Measurements from ENCODE around the gene BPGM. TPM values are rescaled to one million over a fixed set of nuclear protein-coding genes. Genes with fewer than 3 reads are reported as not detected.
A peak's percentile ranks its signal among the peaks of the same experiment; 100 is the strongest.

BPGM gene
- polyA plus RNA-seq, 1 of the 3 experiments (the other 2 are of a cell fraction), result 12.4 TPM

- no peak for TF ChIP-seq FOXM1 (IDR thresholded peaks at IDR 0.05; ENCODE audit: low read depth)
Measured at GRCh38 chr7:134616611-134617010, 30.0 kb upstream of the BPGM start (continued).

- ChIA-PET POLR2A (no interaction called here), CTCF (interaction anchor here (0.9 to 5.8 kb wide), 6 partner anchors 10 to 325 kb away, joined by 3 to 43 read pairs (median 15); no protein-coding TSS in a partner anchor)
- TF ChIP-seq IRF3 (IDR thresholded peaks at IDR 0.05; ENCODE audit: low read depth, low read length) (no peak), EP300 (IDR thresholded peaks at IDR 0.05; ENCODE audit: borderline replicate concordance in 1 of 2, low read depth in 1 of 2, low read length in 1 of 2) (peak in 1 of 2 experiments; percentile 66; a peak in 2 of 4 replicates), POLR2AphosphoS5 (IDR thresholded peaks at IDR 0.05; ENCODE audit: low read depth, low read length) (peak; percentile 38; the same call in 1 of the 2 replicates), JUND (IDR thresholded peaks at IDR 0.05) (peak; percentile 71), NFIC (IDR thresholded peaks at IDR 0.05; ENCODE audit: borderline replicate concordance) (peak; percentile 22; the same call in 1 of the 2 replicates), PBX3 (IDR thresholded peaks at IDR 0.05) (peak; percentile 76), FOSL2 (IDR thresholded peaks at IDR 0.05; ENCODE audit: borderline replicate concordance, low read depth) (peak; percentile 85), TCF12 (IDR thresholded peaks at IDR 0.05) (peak; percentile 88), SIN3A (IDR thresholded peaks at IDR 0.05; ENCODE audit: borderline replicate concordance, low read depth, low read length) (no peak)
- Histone ChIP-seq H2AFZ (ENCODE audit: low read depth) (no peak overlapping the region), H3K9me3 (no peaks in the 10 kb centered on the region), H3K9ac (peak overlapping the region; percentile 72), H3K27ac (ENCODE audit: low read depth in 2 of 2, low read length in 1 of 2) (peak overlapping the region in 1 of 2 experiments; percentile 99; a peak in 2 of 4 replicates), H3K79me2 (ENCODE audit: insufficient read depth) (no peaks in the 10 kb centered on the region), H3K27me3 (ENCODE audit: insufficient read depth) (no peaks in the 10 kb centered on the region), H3F3A (replicated peaks; ENCODE audit: insufficient read depth) (peaks cover 44% of the 10 kb centered on the region), H3K4me3 (ENCODE audit: low read depth in 2 of 2, low read length in 1 of 2) (0 out of 4 replicates have a peak overlapping the region, but pooled peaks of 1 of the 2 experiments have one; percentile 0), H3K36me3 (replicated peaks in 1 of 2; ENCODE audit: control insufficient read depth in 1 of 2, insufficient read depth in 2 of 2, low read length in 1 of 2) (no peaks in the 10 kb centered on the region), H3K4me2 (peak overlapping the region; percentile 59), H3K4me1 (ENCODE audit: control insufficient read depth in 1 of 2, insufficient read depth in 2 of 2, low read depth in 1 of 2, low read length in 1 of 2) (peaks cover 0 to 30% of the 10 kb centered on the region in 2 experiments; a peak in 1 of 4 replicates), H4K20me1 (ENCODE audit: insufficient read depth) (no peaks in the 10 kb centered on the region), H3K9me2 (no peaks in the 10 kb centered on the region)
- WGBS (ENCODE audit: low lambda C conversion rate), result 29% methylated on average over 5 of the region's 5 CpGs
- DNase-seq, result no peak
Measured at GRCh38 chr7:134618756-134619530, 27.7 kb upstream of the BPGM start.

GRCh38 chr7:134619627-134620331 is 26.9 kb upstream of the BPGM start:
- peak overlapping the region in 1 of 2 experiments; percentile 99; a peak in 2 of 4 replicates for H3K27ac ChIP-seq (ENCODE audit: low read depth in 2 of 2, low read length in 1 of 2)
- no peaks in the 10 kb centered on the region for H3K36me3 ChIP-seq (replicated peaks in 1 of 2; ENCODE audit: control insufficient read depth in 1 of 2, insufficient read depth in 2 of 2, low read length in 1 of 2)
- no peaks in the 10 kb centered on the region for H3K9me2 ChIP-seq
- H3F3A ChIP-seq (replicated peaks; ENCODE audit: insufficient read depth), result peaks cover 36% of the 10 kb centered on the region
- ChIA-PET CTCF (interaction anchor here (0.9 to 5.8 kb wide), 7 partner anchors 9 to 324 kb away, joined by 4 to 43 read pairs (median 10); no protein-coding TSS in a partner anchor), POLR2A (interaction anchor here (1.5 kb wide), 1 partner anchor 26 kb away, joined by 4 read pairs; the partner anchor contains the start of gene BPGM)
- TF ChIP-seq EP300 (IDR thresholded peaks at IDR 0.05; ENCODE audit: borderline replicate concordance in 1 of 2, low read depth in 1 of 2, low read length in 1 of 2), result peak in 1 of 2 experiments; percentile 48; a peak in 1 of 4 replicates
- TF ChIP-seq GATA2 (CRISPR knock-in tag; IDR thresholded peaks at IDR 0.05), result no peak
- peak; percentile 51 for TF ChIP-seq JUND (IDR thresholded peaks at IDR 0.05)
- TF ChIP-seq FOSL2 (IDR thresholded peaks at IDR 0.05; ENCODE audit: borderline replicate concordance, low read depth), result peak; percentile 77
- TF ChIP-seq RAD21 (IDR thresholded peaks at IDR 0.05; ENCODE audit: low read length), result no peak
- peak; percentile 77 for TF ChIP-seq NFIC (IDR thresholded peaks at IDR 0.05; ENCODE audit: borderline replicate concordance)
- peak; percentile 65 for TF ChIP-seq PBX3 (IDR thresholded peaks at IDR 0.05)
- no peak for TF ChIP-seq FOXJ3 (CRISPR knock-in tag; IDR thresholded peaks at IDR 0.05)
- TF ChIP-seq YY1 (IDR thresholded peaks at IDR 0.05; ENCODE audit: low read depth), result no peak
- peak; percentile 51 for TF ChIP-seq TCF12 (IDR thresholded peaks at IDR 0.05)
- H3K79me2 ChIP-seq (ENCODE audit: insufficient read depth), result no peaks in the 10 kb centered on the region
- DNase-seq, result no peak
- H3K9ac ChIP-seq, result peak overlapping the region; percentile 72
- peak overlapping the region; percentile 59 for H3K4me2 ChIP-seq
- 7% methylated on average over 2 of the region's 2 CpGs for WGBS (ENCODE audit: low lambda C conversion rate)
- no peaks in the 10 kb centered on the region for H3K9me3 ChIP-seq
- no peaks in the 10 kb centered on the region for H4K20me1 ChIP-seq (ENCODE audit: insufficient read depth)
- no peak overlapping the region for H3K4me3 ChIP-seq (ENCODE audit: low read depth in 2 of 2, low read length in 1 of 2)
- H3K27me3 ChIP-seq (ENCODE audit: insufficient read depth), result no peaks in the 10 kb centered on the region
- H3K4me1 ChIP-seq (ENCODE audit: control insufficient read depth in 1 of 2, insufficient read depth in 2 of 2, low read depth in 1 of 2, low read length in 1 of 2), result peaks cover 0 to 27% of the 10 kb centered on the region in 2 experiments; a peak in 1 of 4 replicates
- H2AFZ ChIP-seq (ENCODE audit: low read depth), result no peak overlapping the region

Data from SK-N-SH (cell line).